Measurements from ENCODE around the gene FBXW5.

Gene FBXW5

DNA sequence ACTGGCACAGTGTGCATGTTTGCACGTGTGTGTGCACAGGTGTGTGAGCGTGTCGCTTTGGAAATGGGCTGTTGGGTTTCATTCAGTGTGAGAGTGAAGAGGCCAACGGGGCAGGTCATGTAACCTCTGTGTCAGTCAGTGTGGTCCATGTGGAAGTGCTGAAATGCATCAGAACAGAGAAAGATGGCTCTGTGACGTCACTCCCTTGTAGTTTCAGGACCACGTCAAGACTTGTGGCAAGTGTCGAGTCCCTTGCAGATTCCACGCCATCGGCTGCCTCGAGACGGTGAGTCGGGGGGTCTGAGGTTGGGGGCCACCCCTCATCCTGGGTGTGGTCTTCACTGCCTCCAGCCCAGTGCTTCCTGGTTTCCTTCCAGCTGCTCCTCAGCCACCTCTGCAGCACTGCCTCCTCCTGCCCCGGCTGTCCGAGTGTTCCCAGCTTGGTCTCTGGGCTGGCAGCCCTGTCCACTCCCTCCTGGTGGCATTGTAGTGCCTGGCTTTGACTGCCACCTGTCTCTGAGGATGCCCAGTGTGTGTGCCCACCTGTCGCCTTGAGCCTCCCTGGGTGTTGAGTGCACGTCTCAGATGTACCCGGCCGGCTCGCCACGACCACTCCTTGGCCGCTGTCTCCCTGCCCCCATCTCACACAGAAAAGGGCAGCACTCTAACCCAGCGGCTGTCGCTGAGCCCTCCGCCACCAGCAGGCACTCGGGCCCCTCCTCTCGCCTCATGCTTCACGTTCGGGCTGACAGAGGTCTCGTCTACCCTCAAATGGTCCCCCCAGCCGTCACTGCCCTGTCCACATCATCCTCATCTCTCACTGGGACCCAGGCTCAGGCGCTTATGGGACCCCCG lies 28.0 kb downstream of the FBXW5 start (continued):
- TF ChIP-seq, protein P1, sequence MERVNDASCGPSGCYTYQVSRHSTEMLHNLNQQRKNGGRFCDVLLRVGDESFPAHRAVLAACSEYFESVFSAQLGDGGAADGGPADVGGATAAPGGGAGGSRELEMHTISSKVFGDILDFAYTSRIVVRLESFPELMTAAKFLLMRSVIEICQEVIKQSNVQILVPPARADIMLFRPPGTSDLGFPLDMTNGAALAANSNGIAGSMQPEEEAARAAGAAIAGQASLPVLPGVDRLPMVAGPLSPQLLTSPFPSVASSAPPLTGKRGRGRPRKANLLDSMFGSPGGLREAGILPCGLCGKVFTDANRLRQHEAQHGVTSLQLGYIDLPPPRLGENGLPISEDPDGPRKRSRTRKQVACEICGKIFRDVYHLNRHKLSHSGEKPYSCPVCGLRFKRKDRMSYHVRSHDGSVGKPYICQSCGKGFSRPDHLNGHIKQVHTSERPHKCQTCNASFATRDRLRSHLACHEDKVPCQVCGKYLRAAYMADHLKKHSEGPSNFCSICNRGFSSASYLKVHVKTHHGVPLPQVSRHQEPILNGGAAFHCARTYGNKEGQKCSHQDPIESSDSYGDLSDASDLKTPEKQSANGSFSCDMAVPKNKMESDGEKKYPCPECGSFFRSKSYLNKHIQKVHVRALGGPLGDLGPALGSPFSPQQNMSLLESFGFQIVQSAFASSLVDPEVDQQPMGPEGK (CRISPR knock-in tag; IDR thresholded peaks at IDR 0.05; ENCODE audit: borderline replicate concordance) = no peak
- TF ChIP-seq ARNTL (CRISPR knock-in tag; IDR thresholded peaks at IDR 0.05; ENCODE audit: borderline replicate concordance, low read depth) (no peak), RARB (CRISPR knock-in tag; IDR thresholded peaks at IDR 0.05) (no peak)

DNA sequence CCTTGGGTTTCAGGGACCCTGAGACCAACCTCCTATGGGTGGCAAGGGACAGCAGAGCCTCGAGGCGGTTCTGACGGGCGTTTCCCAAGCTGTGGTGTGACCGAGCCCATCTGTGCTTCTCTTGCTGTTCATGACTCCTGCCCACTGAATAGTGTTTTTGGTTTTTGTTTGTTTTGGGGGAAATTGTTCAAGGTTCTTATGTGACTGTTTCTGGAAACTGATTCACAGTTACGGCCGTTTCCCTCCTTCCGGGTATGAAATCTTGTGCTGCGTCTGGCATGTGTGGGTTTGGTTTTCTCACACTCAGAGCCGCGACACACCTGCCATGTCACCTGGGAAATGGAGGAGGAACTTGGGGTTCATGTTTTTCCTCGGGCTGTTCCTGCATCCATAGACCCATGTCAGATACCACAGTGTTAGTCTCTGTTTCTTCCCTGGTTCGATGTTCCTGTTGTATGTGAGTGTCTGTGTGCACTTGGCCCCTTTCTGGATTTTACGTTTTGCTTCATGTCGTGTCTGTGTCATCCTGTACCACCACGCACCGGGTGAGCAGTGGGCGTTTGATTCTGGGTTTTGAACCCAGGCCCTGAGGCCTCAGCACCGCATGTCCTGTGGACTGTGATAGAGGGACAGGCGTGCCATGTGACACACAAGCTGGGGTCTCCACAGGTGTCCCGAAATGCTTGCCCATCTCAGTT lies 28.8 kb downstream of the FBXW5 start:
- TF ChIP-seq ISL1 (CRISPR knock-in tag; IDR thresholded peaks at IDR 0.05) (no peak), ZNF70 (CRISPR knock-in tag; IDR thresholded peaks at IDR 0.05) (no peak), ZNF565 (CRISPR knock-in tag; conservative IDR thresholded peaks at IDR 0.05; ENCODE audit: low read depth) (no peak), TCF4 (CRISPR knock-in tag; IDR thresholded peaks at IDR 0.05; ENCODE audit: borderline replicate concordance) (no peak), ZFP3 (CRISPR knock-in tag; IDR thresholded peaks at IDR 0.05) (no peak), SNAI2 (CRISPR knock-in tag; IDR thresholded peaks at IDR 0.05) (no peak), ZFP30 (CRISPR knock-in tag; IDR thresholded peaks at IDR 0.05) (no peak)
- TF ChIP-seq, protein P2, sequence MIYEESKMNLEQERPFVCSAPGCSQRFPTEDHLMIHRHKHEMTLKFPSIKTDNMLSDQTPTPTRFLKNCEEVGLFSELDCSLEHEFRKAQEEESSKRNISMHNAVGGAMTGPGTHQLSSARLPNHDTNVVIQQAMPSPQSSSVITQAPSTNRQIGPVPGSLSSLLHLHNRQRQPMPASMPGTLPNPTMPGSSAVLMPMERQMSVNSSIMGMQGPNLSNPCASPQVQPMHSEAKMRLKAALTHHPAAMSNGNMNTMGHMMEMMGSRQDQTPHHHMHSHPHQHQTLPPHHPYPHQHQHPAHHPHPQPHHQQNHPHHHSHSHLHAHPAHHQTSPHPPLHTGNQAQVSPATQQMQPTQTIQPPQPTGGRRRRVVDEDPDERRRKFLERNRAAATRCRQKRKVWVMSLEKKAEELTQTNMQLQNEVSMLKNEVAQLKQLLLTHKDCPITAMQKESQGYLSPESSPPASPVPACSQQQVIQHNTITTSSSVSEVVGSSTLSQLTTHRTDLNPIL (CRISPR knock-in tag; IDR thresholded peaks at IDR 0.05; ENCODE audit: low read depth) = no peak
- TF ChIP-seq, protein P1 (CRISPR knock-in tag; IDR thresholded peaks at IDR 0.05; ENCODE audit: borderline replicate concordance) = no peak
- TF ChIP-seq, protein P3, sequence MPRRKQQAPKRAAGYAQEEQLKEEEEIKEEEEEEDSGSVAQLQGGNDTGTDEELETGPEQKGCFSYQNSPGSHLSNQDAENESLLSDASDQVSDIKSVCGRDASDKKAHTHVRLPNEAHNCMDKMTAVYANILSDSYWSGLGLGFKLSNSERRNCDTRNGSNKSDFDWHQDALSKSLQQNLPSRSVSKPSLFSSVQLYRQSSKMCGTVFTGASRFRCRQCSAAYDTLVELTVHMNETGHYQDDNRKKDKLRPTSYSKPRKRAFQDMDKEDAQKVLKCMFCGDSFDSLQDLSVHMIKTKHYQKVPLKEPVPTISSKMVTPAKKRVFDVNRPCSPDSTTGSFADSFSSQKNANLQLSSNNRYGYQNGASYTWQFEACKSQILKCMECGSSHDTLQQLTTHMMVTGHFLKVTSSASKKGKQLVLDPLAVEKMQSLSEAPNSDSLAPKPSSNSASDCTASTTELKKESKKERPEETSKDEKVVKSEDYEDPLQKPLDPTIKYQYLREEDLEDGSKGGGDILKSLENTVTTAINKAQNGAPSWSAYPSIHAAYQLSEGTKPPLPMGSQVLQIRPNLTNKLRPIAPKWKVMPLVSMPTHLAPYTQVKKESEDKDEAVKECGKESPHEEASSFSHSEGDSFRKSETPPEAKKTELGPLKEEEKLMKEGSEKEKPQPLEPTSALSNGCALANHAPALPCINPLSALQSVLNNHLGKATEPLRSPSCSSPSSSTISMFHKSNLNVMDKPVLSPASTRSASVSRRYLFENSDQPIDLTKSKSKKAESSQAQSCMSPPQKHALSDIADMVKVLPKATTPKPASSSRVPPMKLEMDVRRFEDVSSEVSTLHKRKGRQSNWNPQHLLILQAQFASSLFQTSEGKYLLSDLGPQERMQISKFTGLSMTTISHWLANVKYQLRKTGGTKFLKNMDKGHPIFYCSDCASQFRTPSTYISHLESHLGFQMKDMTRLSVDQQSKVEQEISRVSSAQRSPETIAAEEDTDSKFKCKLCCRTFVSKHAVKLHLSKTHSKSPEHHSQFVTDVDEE (CRISPR knock-in tag; IDR thresholded peaks at IDR 0.05) = no peak
- ATAC-seq = no peak

- no peak for ATAC-seq
- TF ChIP-seq ZFP3 (CRISPR knock-in tag; IDR thresholded peaks at IDR 0.05) (no peak), ZNF8 (CRISPR knock-in tag; IDR thresholded peaks at IDR 0.05) (no peak), CSDC2 (CRISPR knock-in tag; IDR thresholded peaks at IDR 0.05) (no peak), RARB (CRISPR knock-in tag; IDR thresholded peaks at IDR 0.05) (no peak), SNAI2 (CRISPR knock-in tag; IDR thresholded peaks at IDR 0.05) (no peak), PPARA (CRISPR knock-in tag; IDR thresholded peaks at IDR 0.05; ENCODE audit: borderline replicate concordance) (no peak), OSR1 (CRISPR knock-in tag; IDR thresholded peaks at IDR 0.05) (no peak), ZNF70 (CRISPR knock-in tag; IDR thresholded peaks at IDR 0.05) (no peak), TOX (CRISPR knock-in tag; IDR thresholded peaks at IDR 0.05; ENCODE audit: borderline replicate concordance) (no peak), ISL1 (CRISPR knock-in tag; IDR thresholded peaks at IDR 0.05) (no peak)
- TF ChIP-seq, protein P3 (CRISPR knock-in tag; IDR thresholded peaks at IDR 0.05) = no peak
- TF ChIP-seq, protein P4, sequence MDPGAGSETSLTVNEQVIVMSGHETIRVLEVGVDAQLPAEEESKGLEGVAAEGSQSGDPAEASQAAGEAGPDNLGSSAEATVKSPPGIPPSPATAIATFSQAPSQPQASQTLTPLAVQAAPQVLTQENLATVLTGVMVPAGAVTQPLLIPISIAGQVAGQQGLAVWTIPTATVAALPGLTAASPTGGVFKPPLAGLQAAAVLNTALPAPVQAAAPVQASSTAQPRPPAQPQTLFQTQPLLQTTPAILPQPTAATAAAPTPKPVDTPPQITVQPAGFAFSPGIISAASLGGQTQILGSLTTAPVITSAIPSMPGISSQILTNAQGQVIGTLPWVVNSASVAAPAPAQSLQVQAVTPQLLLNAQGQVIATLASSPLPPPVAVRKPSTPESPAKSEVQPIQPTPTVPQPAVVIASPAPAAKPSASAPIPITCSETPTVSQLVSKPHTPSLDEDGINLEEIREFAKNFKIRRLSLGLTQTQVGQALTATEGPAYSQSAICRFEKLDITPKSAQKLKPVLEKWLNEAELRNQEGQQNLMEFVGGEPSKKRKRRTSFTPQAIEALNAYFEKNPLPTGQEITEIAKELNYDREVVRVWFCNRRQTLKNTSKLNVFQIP (CRISPR knock-in tag; IDR thresholded peaks at IDR 0.05; ENCODE audit: borderline replicate concordance, low read depth) = no peak
- TF ChIP-seq, protein P2 (CRISPR knock-in tag; IDR thresholded peaks at IDR 0.05; ENCODE audit: low read depth) = no peak
Observed at GRCh38 chr9:136913701-136914438, 30.7 kb downstream of the FBXW5 start.

Data from SK-N-SH treated with all-trans-retinoic acid at 6 μM for 48 hours (cell line).